Measurements from ENCODE around the gene PVALB. TPM values are rescaled to one million over a fixed set of nuclear protein-coding genes. Genes with fewer than 3 reads are reported as not detected.

The PVALB gene
- total and polyA plus RNA-seq, 4 donors = 0.56 to 3.4 (median 1.1) TPM

- H3K27ac ChIP-seq (ENCODE audit: low read depth in 1 of 2, low read length in 2 of 2) = no peak overlapping the region
These were observed 2.0 kb downstream of the PVALB start for GRCh38 chr22:36814801-36815200.

GRCh38 chr22:36811094-36811800, 5.6 kb downstream of the PVALB start:
- no peak overlapping the region for H3K27ac ChIP-seq (ENCODE audit: low read depth in 1 of 2, low read length in 2 of 2)
- H3K4me3 ChIP-seq (ENCODE audit: low read depth in 1 of 3, low read length in 3 of 3) = no peak overlapping the region
- no peak for DNase-seq (ENCODE audit: low spot score)
- WGBS = 90% methylated on average over 3 of the region's 3 CpGs
- no peaks in the 10 kb centered on the region for H3K4me1 ChIP-seq (ENCODE audit: control insufficient read depth in 4 of 4, insufficient read depth in 4 of 4, low read length in 3 of 4)
- H3K9ac ChIP-seq (ENCODE audit: low read depth in 1 of 2, low read length in 2 of 2) = no peak overlapping the region
- H3K36me3 ChIP-seq (ENCODE audit: control insufficient read depth in 4 of 4, insufficient read depth in 3 of 4, low read depth in 1 of 4, low read length in 3 of 4) = no peaks in the 10 kb centered on the region
- TF ChIP-seq, protein P1, sequence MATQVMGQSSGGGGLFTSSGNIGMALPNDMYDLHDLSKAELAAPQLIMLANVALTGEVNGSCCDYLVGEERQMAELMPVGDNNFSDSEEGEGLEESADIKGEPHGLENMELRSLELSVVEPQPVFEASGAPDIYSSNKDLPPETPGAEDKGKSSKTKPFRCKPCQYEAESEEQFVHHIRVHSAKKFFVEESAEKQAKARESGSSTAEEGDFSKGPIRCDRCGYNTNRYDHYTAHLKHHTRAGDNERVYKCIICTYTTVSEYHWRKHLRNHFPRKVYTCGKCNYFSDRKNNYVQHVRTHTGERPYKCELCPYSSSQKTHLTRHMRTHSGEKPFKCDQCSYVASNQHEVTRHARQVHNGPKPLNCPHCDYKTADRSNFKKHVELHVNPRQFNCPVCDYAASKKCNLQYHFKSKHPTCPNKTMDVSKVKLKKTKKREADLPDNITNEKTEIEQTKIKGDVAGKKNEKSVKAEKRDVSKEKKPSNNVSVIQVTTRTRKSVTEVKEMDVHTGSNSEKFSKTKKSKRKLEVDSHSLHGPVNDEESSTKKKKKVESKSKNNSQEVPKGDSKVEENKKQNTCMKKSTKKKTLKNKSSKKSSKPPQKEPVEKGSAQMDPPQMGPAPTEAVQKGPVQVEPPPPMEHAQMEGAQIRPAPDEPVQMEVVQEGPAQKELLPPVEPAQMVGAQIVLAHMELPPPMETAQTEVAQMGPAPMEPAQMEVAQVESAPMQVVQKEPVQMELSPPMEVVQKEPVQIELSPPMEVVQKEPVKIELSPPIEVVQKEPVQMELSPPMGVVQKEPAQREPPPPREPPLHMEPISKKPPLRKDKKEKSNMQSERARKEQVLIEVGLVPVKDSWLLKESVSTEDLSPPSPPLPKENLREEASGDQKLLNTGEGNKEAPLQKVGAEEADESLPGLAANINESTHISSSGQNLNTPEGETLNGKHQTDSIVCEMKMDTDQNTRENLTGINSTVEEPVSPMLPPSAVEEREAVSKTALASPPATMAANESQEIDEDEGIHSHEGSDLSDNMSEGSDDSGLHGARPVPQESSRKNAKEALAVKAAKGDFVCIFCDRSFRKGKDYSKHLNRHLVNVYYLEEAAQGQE (IDR thresholded peaks at IDR 0.05) = no peak
- TF ChIP-seq RAD21 (IDR thresholded peaks at IDR 0.05) = no peak
- TF ChIP-seq FOXA2 (IDR thresholded peaks at IDR 0.05) = no peak
- TF ChIP-seq, protein P2, sequence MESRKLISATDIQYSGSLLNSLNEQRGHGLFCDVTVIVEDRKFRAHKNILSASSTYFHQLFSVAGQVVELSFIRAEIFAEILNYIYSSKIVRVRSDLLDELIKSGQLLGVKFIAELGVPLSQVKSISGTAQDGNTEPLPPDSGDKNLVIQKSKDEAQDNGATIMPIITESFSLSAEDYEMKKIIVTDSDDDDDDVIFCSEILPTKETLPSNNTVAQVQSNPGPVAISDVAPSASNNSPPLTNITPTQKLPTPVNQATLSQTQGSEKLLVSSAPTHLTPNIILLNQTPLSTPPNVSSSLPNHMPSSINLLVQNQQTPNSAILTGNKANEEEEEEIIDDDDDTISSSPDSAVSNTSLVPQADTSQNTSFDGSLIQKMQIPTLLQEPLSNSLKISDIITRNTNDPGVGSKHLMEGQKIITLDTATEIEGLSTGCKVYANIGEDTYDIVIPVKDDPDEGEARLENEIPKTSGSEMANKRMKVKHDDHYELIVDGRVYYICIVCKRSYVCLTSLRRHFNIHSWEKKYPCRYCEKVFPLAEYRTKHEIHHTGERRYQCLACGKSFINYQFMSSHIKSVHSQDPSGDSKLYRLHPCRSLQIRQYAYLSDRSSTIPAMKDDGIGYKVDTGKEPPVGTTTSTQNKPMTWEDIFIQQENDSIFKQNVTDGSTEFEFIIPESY (IDR thresholded peaks at IDR 0.05) = no peak
- TF ChIP-seq EGR1 (IDR thresholded peaks at IDR 0.05; ENCODE audit: low read depth in 2 of 2) = no peak
- no peak for TF ChIP-seq SP1 (IDR thresholded peaks at IDR 0.05)
- no peak for TF ChIP-seq FOXA1 (IDR thresholded peaks at IDR 0.05)
- no peak for TF ChIP-seq RXRA (IDR thresholded peaks at IDR 0.05)
- TF ChIP-seq HNF4G (IDR thresholded peaks at IDR 0.05) = no peak
- H3K27me3 ChIP-seq (ENCODE audit: control insufficient read depth in 4 of 4, insufficient read depth in 4 of 4, low read length in 3 of 4) = peaks cover 0 to 11% (median 3%) of the 10 kb centered on the region in 4 donors
- H3K9me3 ChIP-seq (ENCODE audit: control insufficient read depth in 4 of 4, low read length in 3 of 4) = no peaks in the 10 kb centered on the region

More at GRCh38 chr22:36814801-36815200, 2.0 kb downstream of the PVALB start:
- DNase-seq (ENCODE audit: low spot score) = no peak
- Histone ChIP-seq H3K27me3 (ENCODE audit: control insufficient read depth in 4 of 4, insufficient read depth in 4 of 4, low read length in 3 of 4) (peaks cover 0 to 27% (median 10%) of the 10 kb centered on the region in 4 donors), H3K9ac (ENCODE audit: low read depth in 1 of 2, low read length in 2 of 2) (no peak overlapping the region), H3K36me3 (ENCODE audit: control insufficient read depth in 4 of 4, insufficient read depth in 3 of 4, low read depth in 1 of 4, low read length in 3 of 4) (no peaks in the 10 kb centered on the region), H3K4me1 (ENCODE audit: control insufficient read depth in 4 of 4, insufficient read depth in 4 of 4, low read length in 3 of 4) (peaks cover 0 to 10% (median 5%) of the 10 kb centered on the region in 4 donors), H3K4me3 (ENCODE audit: low read depth in 1 of 3, low read length in 3 of 3) (no peak overlapping the region), H3K9me3 (ENCODE audit: control insufficient read depth in 4 of 4, low read length in 3 of 4) (no peaks in the 10 kb centered on the region)
- 62% methylated on average over 10 of the region's 10 CpGs for WGBS
- TF ChIP-seq, protein P2 (IDR thresholded peaks at IDR 0.05) = no peak
- no peak for TF ChIP-seq NR2F2 (IDR thresholded peaks at IDR 0.05)
- TF ChIP-seq TAF1 (conservative IDR thresholded peaks at IDR 0.05) = no peak
- no peak for TF ChIP-seq RAD21 (IDR thresholded peaks at IDR 0.05)
- no peak for TF ChIP-seq CTCF (IDR thresholded peaks at IDR 0.05; ENCODE audit: low read depth, low read length, missing input control)
- TF ChIP-seq HNF4G (IDR thresholded peaks at IDR 0.05) = no peak

All from liver (tissue), 9 donors.